Heart left ventricle (tissue), 13 donors: ENCODE results near the gene SEMA4D.

ENCODE experiments used
- CTCF ChIP-seq, 12 donors: fragments of 200-600 bp; sonication (generic) in 4 of 12; IDR thresholded peaks; one replicate each; pipeline versions ENCODE4 v1.5.0 to v1.8.0; 2018 to 2022; ENCODE audit warnings: antibody characterized with exemption in 12 of 12, mild to moderate bottlenecking in 5 of 12
- POLR2A ChIP-seq, 2 donors: fragments of 450-650 bp; IDR thresholded peaks; one replicate each; pipeline ENCODE4 v1.6.1; 2017; ENCODE audit warnings: antibody characterized with exemption in 2 of 2, mild to moderate bottlenecking in 2 of 2, moderate library complexity in 2 of 2
- donor health status: ischemic (EF 13 %, LVEDD 7.1; RV severe dilation, severe dysfunction).
- donor health status: DM: no; HTN: yes; CAD: no.
- donor health status: DM: no; HTN: no; CAD: no.
- donor health status: ischemic (EF 25% LVEDD 6.9; RV normal size, moderate dysfunction).
- donor health status: ischemic (EF 25% LVEDD 5.7; RV mildly dilated, moderate dysfunction).
- donor health status: ischemic (EF 35%, LVEDD 5.7; RV mildly dilated, moderate dysfunction).
- donor health status: nonischemic (EF 11% LVEDD 7.7; RV severe dilation, severe dysfunction).
- donor health status: DM: yes; HTN: yes; CAD: no.
- donor health status: PGD.
- donor health status: ischemic (EF 29% LVEDD 5.4; RV normal size, mild dysfunction).
- donor health status: nonischemic (EF 23%, LVEDD 6.1; RV moderate dilation, normal function).

- TF ChIP-seq CTCF (IDR thresholded peaks at IDR 0.05), result no peak
- TF ChIP-seq POLR2A (IDR thresholded peaks at IDR 0.05), result no peak
These were observed 29.5 kb downstream of the SEMA4D start for GRCh38 chr9:89468281-89468960.
